Type B pancreatic cell (in vitro differentiated cells): ENCODE data around the gene COG3. TPM values are rescaled to one million over a fixed set of nuclear protein-coding genes. Genes with fewer than 3 reads are reported as not detected.

Source experiments
- DNase-seq: peaks from one replicate; pipeline ENCODE4 v3.0.0; 2021; ENCODE audit warnings: mixed read lengths; ENCODE audit not compliant: unreplicated experiment; ENCODE audit errors: extremely low spot score
- H3K27ac Mint-ChIP-seq: 2 replicates; pipeline ENCODE4 v1.8.0; 2021; ENCODE audit warnings: mild to moderate bottlenecking, mixed read lengths
- H3K27me3 Mint-ChIP-seq: 2 replicates; pipeline ENCODE4 v1.8.0; 2021; ENCODE audit warnings: mixed read lengths
- H3K36me3 Mint-ChIP-seq: 2 replicates; pipeline ENCODE4 v1.8.0; 2021; ENCODE audit warnings: mixed read lengths
- H3K4me1 Mint-ChIP-seq: one replicate; pipeline ENCODE4 v1.8.0; 2021; ENCODE audit warnings: mixed read lengths; ENCODE audit not compliant: unreplicated experiment
- H3K4me3 Mint-ChIP-seq: 2 replicates; pipeline ENCODE4 v1.8.0; 2021; ENCODE audit warnings: mild to moderate bottlenecking, mixed read lengths
- H3K9me3 Mint-ChIP-seq: 2 replicates; pipeline ENCODE4 v1.8.0; 2021; ENCODE audit warnings: mixed read lengths
- CTCF ChIP-seq: fragments of 200-600 bp; sonication (generic); conservative IDR thresholded peaks from 2 replicates; pipeline ENCODE4 v1.5.0; 2021; ENCODE audit warnings: antibody characterized with exemption, mild to moderate bottlenecking
- total RNA-seq: library from RNA; stranded (reverse); gene quantifications from 2 replicates; pipeline ENCODE4 v1.2.1, GENCODE V29; 2021; ENCODE audit warnings: low replicate concordance

The COG3 gene
- total RNA-seq, 1 donor from 2014 or later: 30.4 TPM

- H3K27ac Mint-ChIP-seq: no peak overlapping the region
- no peaks in the 10 kb centered on the region for H3K9me3 Mint-ChIP-seq
- no peak for TF ChIP-seq CTCF
- H3K4me3 Mint-ChIP-seq: no peak overlapping the region
- H3K27me3 Mint-ChIP-seq: no peaks in the 10 kb centered on the region
- no peak for DNase-seq
- peaks cover 4% of the 10 kb centered on the region for H3K4me1 Mint-ChIP-seq
- peaks cover 30% of the 10 kb centered on the region for H3K36me3 Mint-ChIP-seq
Measured at GRCh38 chr13:45508776-45509175, 44.0 kb downstream of the COG3 start.

DNA sequence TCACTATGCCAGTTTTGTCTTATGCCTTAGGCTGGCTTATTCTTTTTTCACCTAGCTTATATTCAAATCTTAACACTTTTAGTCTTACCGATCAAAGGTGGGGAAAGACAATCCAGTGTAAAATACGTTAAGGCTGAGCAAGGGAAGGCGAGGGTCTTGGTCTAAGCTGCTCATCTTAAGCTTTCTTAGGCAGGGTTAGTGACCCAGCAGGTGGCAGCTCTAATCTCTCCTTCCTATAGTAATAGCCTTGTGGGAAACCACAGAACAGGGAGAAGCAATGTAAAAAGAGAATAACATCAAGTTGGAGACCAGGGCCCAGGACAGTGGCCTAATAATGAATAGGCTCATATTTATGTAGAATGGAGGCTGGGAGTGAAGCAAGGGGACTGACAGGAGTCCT is 45.9 kb downstream of the COG3 start:
- Mint-ChIP-seq H3K27ac (no peak overlapping the region), H3K9me3 (no peaks in the 10 kb centered on the region), H3K4me1 (peaks cover 4% of the 10 kb centered on the region), H3K36me3 (peaks cover 22% of the 10 kb centered on the region), H3K27me3 (no peaks in the 10 kb centered on the region), H3K4me3 (no peak overlapping the region)
- no peak for DNase-seq
- TF ChIP-seq CTCF: no peak

DNA sequence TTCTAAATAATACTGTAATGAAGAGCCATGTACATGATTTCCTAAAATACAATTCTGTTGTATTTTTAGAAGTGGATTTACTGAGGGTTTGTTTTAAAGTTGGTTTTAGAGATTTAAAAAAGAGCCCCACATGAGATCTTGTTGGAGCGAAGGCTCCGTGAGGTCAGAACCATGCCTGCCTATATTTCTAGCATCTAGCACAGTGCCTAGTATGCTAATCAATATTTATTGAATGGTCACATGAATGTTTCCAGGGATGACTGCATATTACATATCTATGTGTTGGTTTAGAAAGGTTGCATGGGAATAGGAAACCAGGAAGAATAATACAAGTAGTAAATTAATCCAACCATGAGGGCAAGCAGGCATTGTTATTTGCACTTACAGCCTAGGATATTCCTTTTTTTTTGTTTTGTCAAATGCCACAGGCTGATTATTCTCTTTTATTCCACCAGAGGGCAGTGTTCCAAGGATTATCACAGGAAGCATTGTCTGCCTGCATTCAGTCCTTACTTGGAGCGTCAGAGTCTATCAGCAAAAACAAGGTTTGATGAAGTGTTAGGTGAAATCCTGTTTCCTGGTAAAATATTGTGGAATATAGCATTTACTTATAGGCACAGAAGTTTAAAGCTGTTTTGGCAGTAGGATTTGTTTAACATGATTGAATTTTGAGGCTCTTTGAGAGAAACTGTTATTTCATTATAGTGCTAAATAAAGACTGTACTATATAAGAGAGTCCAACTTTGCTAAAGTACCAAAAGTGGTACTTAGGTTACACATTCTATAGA is 46.8 kb downstream of the COG3 start:
- H3K4me3 Mint-ChIP-seq: no peak overlapping the region
- H3K36me3 Mint-ChIP-seq: peaks cover 20% of the 10 kb centered on the region
- no peaks in the 10 kb centered on the region for H3K9me3 Mint-ChIP-seq
- peak; percentile 91 for TF ChIP-seq CTCF
- H3K4me1 Mint-ChIP-seq: peaks cover 4% of the 10 kb centered on the region
- no peak overlapping the region for H3K27ac Mint-ChIP-seq
- DNase-seq: no peak
- H3K27me3 Mint-ChIP-seq: no peaks in the 10 kb centered on the region

DNA sequence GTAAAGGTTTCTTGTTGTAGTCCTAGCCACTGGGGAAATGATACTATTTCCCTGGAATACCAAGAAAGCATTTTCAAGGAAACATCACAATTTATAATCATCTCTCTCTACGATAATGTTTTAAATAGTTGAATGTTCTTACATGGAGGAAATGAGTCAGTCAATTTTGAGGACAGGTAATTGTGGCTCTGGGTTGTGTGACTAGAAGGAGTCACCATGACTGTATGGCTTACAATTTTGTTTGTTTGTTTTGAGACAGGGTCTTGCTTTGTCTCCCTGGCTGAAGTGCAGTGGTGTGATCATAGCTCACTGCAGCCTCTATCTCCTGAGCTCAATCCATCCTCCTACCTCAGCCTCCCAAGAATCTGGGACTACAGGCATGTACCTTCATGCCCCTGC is 47.4 kb downstream of the COG3 start:
- H3K4me1 Mint-ChIP-seq: peaks cover 4% of the 10 kb centered on the region
- H3K27ac Mint-ChIP-seq: no peak overlapping the region
- peaks cover 18% of the 10 kb centered on the region for H3K36me3 Mint-ChIP-seq
- no peak for TF ChIP-seq CTCF
- no peaks in the 10 kb centered on the region for H3K27me3 Mint-ChIP-seq
- H3K4me3 Mint-ChIP-seq: no peak overlapping the region
- no peaks in the 10 kb centered on the region for H3K9me3 Mint-ChIP-seq
- DNase-seq: no peak

- DNase-seq: no peak
- Mint-ChIP-seq H3K4me3 (no peak overlapping the region), H3K4me1 (peaks cover 7% of the 10 kb centered on the region), H3K27ac (no peak overlapping the region), H3K9me3 (no peaks in the 10 kb centered on the region), H3K27me3 (no peaks in the 10 kb centered on the region), H3K36me3 (peaks cover 34% of the 10 kb centered on the region)
- no peak for TF ChIP-seq CTCF
Measured at GRCh38 chr13:45516757-45517156, 52.0 kb downstream of the COG3 start.
